HUES64 (cell line): ENCODE data around the gene GPD1.

Experiments used
- H3K27ac ChIP-seq: 2 replicates; pipeline ENCODE4 v1.7.0; 2013; ENCODE audit warnings: low read depth, low read length, inconsistent platforms
- H3K27me3 ChIP-seq: 2 replicates; pipeline ENCODE4 v1.6.1; 2013; ENCODE audit warnings: mild to moderate bottlenecking, low read length; ENCODE audit not compliant: insufficient read depth
- H3K36me3 ChIP-seq: 2 replicates; pipeline ENCODE4 v1.6.1; 2013; ENCODE audit warnings: mild to moderate bottlenecking, low read length; ENCODE audit not compliant: insufficient read depth
- H3K4me1 ChIP-seq: 2 replicates; pipeline ENCODE4 v1.6.1; 2013; ENCODE audit warnings: mild to moderate bottlenecking, low read length, moderate library complexity; ENCODE audit not compliant: insufficient read depth
- H3K4me3 ChIP-seq: 2 replicates; pipeline ENCODE4 v1.5.1; 2013; ENCODE audit warnings: mild to moderate bottlenecking, low read length, moderate library complexity
- H3K9ac ChIP-seq: 2 replicates; pipeline ENCODE4 v1.6.1; 2013; ENCODE audit warnings: mild to moderate bottlenecking, low read depth, low read length
- H3K9me3 ChIP-seq: 2 replicates; pipeline ENCODE4 v1.6.1; 2013; ENCODE audit warnings: low read depth, low read length; ENCODE audit not compliant: insufficient read depth
- WGBS: fragments of 150-250, 120-280 bp; methylation state at CpG from one replicate; pipeline ENCODE4 v1.1.7; 2013; ENCODE audit warnings: missing lambda C conversion rate; 5-methylcytosine and 5-hydroxymethylcytosine counted together

Gene GPD1

GRCh38 chr12:50111395-50111692 is 7.5 kb downstream of the GPD1 start:
- H3K9me3 ChIP-seq: no peaks in the 10 kb centered on the region
- H3K27ac ChIP-seq: no peak overlapping the region
- 0 out of 2 replicates have a peak overlapping the region, but pooled peaks have one; percentile 9 for H3K9ac ChIP-seq
- peaks cover 19% of the 10 kb centered on the region for H3K4me1 ChIP-seq
- H3K27me3 ChIP-seq: no peaks in the 10 kb centered on the region
- H3K4me3 ChIP-seq: peak overlapping the region; percentile 45
- 7% methylated on average over 19 of the region's 19 CpGs for WGBS
- H3K36me3 ChIP-seq: 0 out of 2 replicates have a peak, but pooled peaks cover under 1% of the 10 kb centered on the region

DNA sequence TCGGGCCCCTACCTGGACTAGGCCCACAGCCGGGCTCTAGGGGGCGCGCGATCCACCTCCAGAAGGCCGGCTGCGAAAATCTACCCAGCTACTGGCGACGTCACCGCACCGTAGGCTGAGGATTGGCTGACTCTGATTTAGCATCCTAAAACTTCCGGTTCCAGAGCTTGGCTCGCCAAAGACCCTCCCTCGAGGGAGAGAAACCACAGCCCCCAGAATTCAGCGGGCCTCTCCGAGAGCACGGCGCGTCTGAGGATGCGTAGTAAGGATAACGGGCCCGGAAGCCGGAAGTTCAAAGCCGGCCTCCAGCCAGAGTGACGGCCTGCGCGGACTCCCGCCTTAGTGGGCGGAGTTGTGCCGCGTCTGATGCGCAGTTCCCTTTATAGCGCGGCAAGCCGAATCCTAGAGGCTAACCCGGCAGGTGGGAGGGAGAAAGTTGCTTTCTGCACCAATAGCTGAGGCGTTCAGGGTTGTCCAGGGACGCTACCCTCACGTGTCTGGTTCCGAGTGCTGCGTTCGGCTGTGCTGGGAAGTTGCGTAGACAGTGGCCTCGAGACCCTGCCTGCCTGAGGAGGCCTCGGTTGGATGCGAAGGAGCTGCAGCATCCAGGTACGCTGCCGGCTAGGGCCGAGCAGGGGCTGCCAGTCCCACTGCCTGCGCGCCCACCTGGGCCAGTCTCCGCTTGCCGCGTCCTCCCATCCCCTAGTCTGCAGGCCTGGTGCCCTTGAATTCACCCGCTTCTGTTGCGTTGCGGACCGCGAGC is 8.1 kb downstream of the GPD1 start, which contains the start of gene COX14:
Gene COX14 (plus strand): TSS at position 544 of the 763 bp plus-strand sequence. CDS start 7,808 bp downstream, outside the sequence.
- H3K4me1 ChIP-seq: peaks cover 19% of the 10 kb centered on the region
- no peaks in the 10 kb centered on the region for H3K9me3 ChIP-seq
- H3K36me3 ChIP-seq: 0 out of 2 replicates have a peak, but pooled peaks cover 4% of the 10 kb centered on the region
- H3K4me3 ChIP-seq: peak within 1 kb of the TSS; percentile 70
- under 1% methylated on average over 59 of the region's 59 CpGs for WGBS
- peak within 1 kb of the TSS; percentile 80; the same call in 1 of the 2 replicates for H3K27ac ChIP-seq
- peak within 1 kb of the TSS; percentile 72 for H3K9ac ChIP-seq
- no peaks in the 10 kb centered on the region for H3K27me3 ChIP-seq

DNA sequence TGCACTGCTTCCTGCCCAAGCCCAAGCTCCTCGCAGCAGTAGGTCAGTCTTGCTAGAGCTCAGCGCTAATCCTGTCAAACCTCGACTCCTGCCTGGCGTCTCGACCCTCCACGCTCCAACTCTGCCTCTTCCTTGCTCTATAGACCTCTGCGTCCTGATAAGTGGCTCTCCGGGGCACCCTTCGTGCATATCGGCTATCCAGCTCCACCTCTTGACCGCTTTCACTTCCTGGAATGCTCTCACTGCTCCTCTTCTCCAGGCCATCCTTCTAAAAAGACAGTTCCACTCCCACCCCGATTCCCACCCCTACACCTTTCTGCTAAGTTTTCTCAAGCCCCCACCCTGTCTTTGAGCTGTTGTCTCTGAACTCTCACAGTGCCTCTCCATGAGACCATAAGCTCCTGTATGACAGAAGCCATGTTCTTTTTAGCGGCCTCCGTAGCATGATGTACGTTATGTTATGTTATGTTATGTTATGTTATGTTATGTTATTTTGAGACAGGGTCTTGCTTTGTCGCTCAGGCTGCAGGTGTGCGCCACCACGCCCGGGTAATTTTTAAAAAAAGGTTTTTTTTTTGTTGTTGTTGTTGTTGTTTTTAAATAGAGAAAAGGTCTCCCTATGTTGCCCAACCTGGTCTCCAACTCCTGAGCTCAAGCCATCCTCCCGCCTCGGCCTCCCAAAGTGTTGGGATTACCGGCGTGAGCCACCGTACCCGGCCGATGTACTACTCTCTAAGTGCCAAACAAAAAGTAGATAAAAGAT is 8.8 kb downstream of the GPD1 start:
- H3K9me3 ChIP-seq: no peaks in the 10 kb centered on the region
- H3K9ac ChIP-seq: peak overlapping the region; percentile 72
- WGBS: 27% methylated on average over 24 of the region's 26 CpGs
- H3K4me1 ChIP-seq: peaks cover 19% of the 10 kb centered on the region
- H3K27ac ChIP-seq: peak overlapping the region; percentile 80; the same call in 1 of the 2 replicates
- H3K36me3 ChIP-seq: 0 out of 2 replicates have a peak, but pooled peaks cover 4% of the 10 kb centered on the region
- no peaks in the 10 kb centered on the region for H3K27me3 ChIP-seq
- H3K4me3 ChIP-seq: peak overlapping the region; percentile 70

GRCh38 chr12:50117057-50117622 is 13.3 kb downstream of the GPD1 start:
- Histone ChIP-seq H3K36me3 (peaks cover 17% of the 10 kb centered on the region), H3K27ac (no peak overlapping the region), H3K4me3 (no peak overlapping the region), H3K4me1 (peaks cover 2% of the 10 kb centered on the region; the same call in 1 of the 2 replicates), H3K27me3 (no peaks in the 10 kb centered on the region), H3K9ac (no peak overlapping the region), H3K9me3 (no peaks in the 10 kb centered on the region)
- WGBS: 95% methylated on average over 6 of the region's 6 CpGs

DNA sequence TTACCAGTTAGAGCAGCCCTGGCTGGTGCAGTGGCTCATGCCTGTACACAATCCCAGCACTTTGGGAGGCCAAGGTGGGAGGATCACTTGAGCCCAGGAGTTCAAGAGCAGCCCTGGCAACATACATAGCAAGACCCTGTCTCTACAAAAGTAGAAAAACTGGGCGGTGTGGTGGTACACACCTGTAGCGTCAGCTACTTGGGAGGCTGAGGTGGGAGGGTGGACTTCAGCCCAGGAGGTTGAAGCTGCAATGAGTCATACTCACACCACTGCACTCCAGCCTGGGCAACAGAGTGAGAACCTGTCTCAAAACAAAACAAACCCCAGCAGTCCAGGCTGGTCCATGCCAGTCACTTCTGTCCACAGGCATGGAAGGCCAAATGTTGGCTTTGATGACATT is 15.6 kb downstream of the GPD1 start:
- WGBS: 94% methylated on average over 2 of the region's 2 CpGs
- peaks cover 17% of the 10 kb centered on the region for H3K36me3 ChIP-seq

DNA sequence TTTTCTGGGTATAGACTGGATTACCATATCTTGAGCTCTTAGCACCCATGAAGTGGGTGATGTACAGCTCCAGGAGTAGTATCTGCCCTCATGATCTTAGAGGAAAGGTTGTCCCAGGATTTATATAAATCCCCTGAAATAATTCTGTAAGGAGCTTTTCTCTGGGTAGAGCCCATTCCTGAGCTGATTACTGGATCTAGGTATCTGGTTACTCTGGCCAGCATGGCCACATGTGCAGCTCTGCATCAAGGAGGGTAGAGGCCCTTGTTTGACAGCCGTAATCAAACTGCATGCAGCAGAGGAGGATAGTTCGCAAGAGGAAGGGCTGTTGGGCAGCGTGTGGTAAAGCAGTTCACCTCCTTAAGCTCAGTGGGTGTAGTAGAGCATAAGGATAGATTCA is 16.7 kb downstream of the GPD1 start:
- Histone ChIP-seq H3K9me3 (no peaks in the 10 kb centered on the region), H3K27ac (no peak overlapping the region), H3K4me1 (no peaks in the 10 kb centered on the region), H3K36me3 (peaks cover 17% of the 10 kb centered on the region), H3K4me3 (no peak overlapping the region), H3K9ac (no peak overlapping the region), H3K27me3 (no peaks in the 10 kb centered on the region)
- 92% methylated on average over 3 of the region's 3 CpGs for WGBS

More for the DNA sequence above, 15.6 kb downstream of the GPD1 start:
- Histone ChIP-seq H3K27me3 (no peaks in the 10 kb centered on the region), H3K27ac (no peak overlapping the region), H3K9me3 (no peaks in the 10 kb centered on the region), H3K4me3 (no peak overlapping the region), H3K9ac (no peak overlapping the region), H3K4me1 (no peaks in the 10 kb centered on the region)

GRCh38 chr12:50120953-50121352 is 17.1 kb downstream of the GPD1 start:
- H3K27me3 ChIP-seq: no peaks in the 10 kb centered on the region
- H3K27ac ChIP-seq: no peak overlapping the region
- WGBS: 98% methylated on average over 3 of the region's 3 CpGs
- no peak overlapping the region for H3K9ac ChIP-seq
- no peak overlapping the region for H3K4me3 ChIP-seq
- peaks cover 17% of the 10 kb centered on the region for H3K36me3 ChIP-seq
- H3K4me1 ChIP-seq: no peaks in the 10 kb centered on the region
- H3K9me3 ChIP-seq: no peaks in the 10 kb centered on the region

DNA sequence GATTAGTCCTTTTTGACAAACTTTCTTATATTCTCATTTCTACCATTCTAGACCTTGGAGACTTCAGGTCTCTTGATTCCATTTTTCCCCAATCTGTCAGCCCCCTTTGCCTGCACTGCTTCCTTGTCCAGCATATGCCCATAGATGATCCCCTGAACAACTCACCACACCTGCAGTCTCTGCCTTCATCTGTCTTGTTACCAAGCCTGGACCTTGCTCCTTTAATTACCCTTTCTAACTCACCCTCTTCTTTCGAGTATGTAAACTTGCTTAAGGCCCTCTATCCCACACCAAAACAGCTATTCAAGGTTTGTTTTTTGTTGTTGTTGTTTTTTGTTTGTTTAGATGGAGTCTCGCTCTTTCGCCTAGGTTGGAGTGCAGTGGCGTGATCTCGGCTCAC is 17.8 kb downstream of the GPD1 start:
- WGBS: 83% methylated on average over 5 of the region's 5 CpGs
- H3K36me3 ChIP-seq: peaks cover 13% of the 10 kb centered on the region

DNA sequence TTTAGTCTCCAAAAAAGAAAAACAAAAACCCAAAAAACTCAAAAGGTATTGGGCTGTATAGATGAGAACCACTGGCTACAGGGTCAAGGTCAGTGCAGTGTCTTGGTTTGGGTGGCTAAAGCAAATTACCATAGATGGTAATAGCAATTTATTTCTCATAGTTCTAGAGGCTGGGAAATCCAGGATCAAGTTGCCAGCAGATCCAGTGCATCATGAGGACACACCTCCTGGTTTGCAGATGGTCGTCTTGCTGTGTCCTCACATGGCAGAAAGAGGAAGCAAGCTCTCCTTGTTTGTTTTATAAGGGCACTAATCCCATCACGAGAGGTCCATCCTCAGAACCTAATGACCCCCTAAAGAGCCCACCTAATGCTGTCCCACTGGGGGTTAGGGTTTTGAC is 19.4 kb downstream of the GPD1 start:
- no peaks in the 10 kb centered on the region for H3K4me1 ChIP-seq
- no peaks in the 10 kb centered on the region for H3K9me3 ChIP-seq
- H3K9ac ChIP-seq: no peak overlapping the region
- WGBS: 87% methylated on average over 1 of the region's 2 CpGs
- H3K27ac ChIP-seq: no peak overlapping the region
- no peaks in the 10 kb centered on the region for H3K27me3 ChIP-seq
- peaks cover 13% of the 10 kb centered on the region for H3K36me3 ChIP-seq
- no peak overlapping the region for H3K4me3 ChIP-seq

More for the DNA sequence above, 17.8 kb downstream of the GPD1 start:
- H3K27me3 ChIP-seq: no peaks in the 10 kb centered on the region
- H3K4me1 ChIP-seq: no peaks in the 10 kb centered on the region
- H3K4me3 ChIP-seq: no peak overlapping the region
- no peaks in the 10 kb centered on the region for H3K9me3 ChIP-seq
- no peak overlapping the region for H3K27ac ChIP-seq
- no peak overlapping the region for H3K9ac ChIP-seq

DNA sequence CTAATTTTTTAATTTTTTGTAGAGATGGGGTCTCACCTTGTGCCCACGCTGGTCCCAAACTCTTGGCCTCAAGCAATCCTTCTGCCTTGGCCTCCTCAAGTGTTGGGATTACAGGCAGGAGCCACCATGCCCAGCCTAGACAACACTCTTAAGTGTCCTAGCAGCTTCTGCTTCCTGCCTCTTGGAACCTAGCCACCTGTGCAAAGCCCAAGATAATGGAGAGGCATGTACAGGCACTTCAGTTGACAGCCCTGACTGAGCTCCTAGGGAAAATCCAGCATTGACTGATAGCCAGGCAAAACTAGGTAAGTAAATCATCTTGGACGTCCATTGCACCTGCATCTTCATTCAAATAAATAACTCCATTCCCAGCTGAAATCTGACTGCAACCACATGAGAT is 23.7 kb downstream of the GPD1 start:
- Histone ChIP-seq H3K36me3 (peaks cover 34% of the 10 kb centered on the region), H3K4me1 (no peaks in the 10 kb centered on the region), H3K27ac (no peak overlapping the region), H3K9ac (no peak overlapping the region), H3K27me3 (no peaks in the 10 kb centered on the region), H3K4me3 (no peak overlapping the region), H3K9me3 (no peaks in the 10 kb centered on the region)
- WGBS: 95% methylated on average over 2 of the region's 2 CpGs

GRCh38 chr12:50129290-50129689 is 25.5 kb downstream of the GPD1 start:
- Histone ChIP-seq H3K4me3 (no peak overlapping the region), H3K27ac (no peak overlapping the region), H3K4me1 (no peaks in the 10 kb centered on the region), H3K36me3 (peaks cover 52% of the 10 kb centered on the region), H3K9me3 (no peaks in the 10 kb centered on the region), H3K9ac (no peak overlapping the region), H3K27me3 (no peaks in the 10 kb centered on the region)
- 95% methylated on average over 4 of the region's 4 CpGs for WGBS
